ENCODE data around the gene TRPV4.

DNA sequence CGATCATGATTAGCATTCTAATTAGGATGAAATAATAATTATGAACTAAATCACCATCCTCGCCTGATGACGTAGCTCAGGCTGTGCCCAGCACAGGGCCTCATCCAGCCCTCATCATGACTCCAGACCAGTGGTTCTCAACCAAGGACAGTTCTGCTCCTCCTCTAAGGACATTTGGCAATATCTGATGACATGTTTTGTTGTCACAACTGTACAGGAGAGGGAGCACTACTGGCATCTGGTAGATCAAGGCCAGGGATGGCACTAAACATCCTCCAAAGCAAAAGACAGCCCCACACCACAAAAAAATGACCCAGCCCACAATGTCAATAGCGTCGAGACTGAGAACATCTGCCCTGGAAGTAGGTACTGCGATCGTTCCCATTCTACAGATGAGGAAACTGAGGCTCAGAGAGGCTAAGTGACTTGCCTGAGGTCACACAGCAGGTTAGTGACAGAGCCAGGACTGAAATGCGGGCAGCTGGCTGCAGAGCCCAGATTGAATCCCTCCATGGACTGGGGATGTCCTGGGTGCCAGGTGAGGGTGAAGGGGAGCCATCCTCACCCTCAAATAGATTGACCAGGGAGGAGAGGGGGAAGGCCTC lies 15.5 kb downstream of the TRPV4 start:
- TF ChIP-seq, protein P1, sequence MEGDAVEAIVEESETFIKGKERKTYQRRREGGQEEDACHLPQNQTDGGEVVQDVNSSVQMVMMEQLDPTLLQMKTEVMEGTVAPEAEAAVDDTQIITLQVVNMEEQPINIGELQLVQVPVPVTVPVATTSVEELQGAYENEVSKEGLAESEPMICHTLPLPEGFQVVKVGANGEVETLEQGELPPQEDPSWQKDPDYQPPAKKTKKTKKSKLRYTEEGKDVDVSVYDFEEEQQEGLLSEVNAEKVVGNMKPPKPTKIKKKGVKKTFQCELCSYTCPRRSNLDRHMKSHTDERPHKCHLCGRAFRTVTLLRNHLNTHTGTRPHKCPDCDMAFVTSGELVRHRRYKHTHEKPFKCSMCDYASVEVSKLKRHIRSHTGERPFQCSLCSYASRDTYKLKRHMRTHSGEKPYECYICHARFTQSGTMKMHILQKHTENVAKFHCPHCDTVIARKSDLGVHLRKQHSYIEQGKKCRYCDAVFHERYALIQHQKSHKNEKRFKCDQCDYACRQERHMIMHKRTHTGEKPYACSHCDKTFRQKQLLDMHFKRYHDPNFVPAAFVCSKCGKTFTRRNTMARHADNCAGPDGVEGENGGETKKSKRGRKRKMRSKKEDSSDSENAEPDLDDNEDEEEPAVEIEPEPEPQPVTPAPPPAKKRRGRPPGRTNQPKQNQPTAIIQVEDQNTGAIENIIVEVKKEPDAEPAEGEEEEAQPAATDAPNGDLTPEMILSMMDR (IDR thresholded peaks at IDR 0.05), result no peak
- no peak for TF ChIP-seq POLR2A (IDR thresholded peaks at IDR 0.05)

Data from lower leg skin (tissue), 3 donors.